Keratinocyte (primary cell): ENCODE measurements around the gene SPDYC. TPM values are rescaled to one million over a fixed set of nuclear protein-coding genes. Genes with fewer than 3 reads are reported as not detected.

Experiments used
- DNase-seq: peaks from one replicate; pipeline ENCODE4 v3.0.0-alpha.2; 2011; ENCODE audit warnings: low read depth, missing footprints, low spot score
- FAIRE-seq: peaks from 2 replicates; lab custom pipeline; 2011; peaks lifted over from hg19 to GRCh38; lab: Jason Lieb, UNC
- H2AFZ ChIP-seq: 2 replicates; pipeline ENCODE4 v1.6.0; 2012; ENCODE audit warnings: low read length, control low read depth, inconsistent platforms; ENCODE audit not compliant: control insufficient read depth
- H3K27ac ChIP-seq: 2 replicates; pipeline ENCODE4 v1.5.1; 2011; ENCODE audit warnings: low read length; ENCODE audit not compliant: control insufficient read depth, insufficient read depth
- H3K27me3 ChIP-seq: 3 replicates; pipeline ENCODE4 v1.6.0; 2011; ENCODE audit warnings: low read length; ENCODE audit not compliant: control insufficient read depth, insufficient read depth; ENCODE audit errors: extremely low read depth
- H3K36me3 ChIP-seq, 2 experiments: 2 replicates in 1 of 2; 3 replicates in 1 of 2; pipeline ENCODE4 v1.5.1; 2011; ENCODE audit warnings: low read length in 2 of 2, mild to moderate bottlenecking in 1 of 2; ENCODE audit not compliant: control insufficient read depth in 2 of 2, insufficient read depth in 2 of 2; ENCODE audit errors: extremely low read depth in 1 of 2
- H3K4me1 ChIP-seq: 3 replicates; pipeline ENCODE4 v1.5.1; 2011; ENCODE audit warnings: low read length; ENCODE audit not compliant: control insufficient read depth, insufficient read depth; ENCODE audit errors: extremely low read depth
- H3K4me2 ChIP-seq: 3 replicates; pipeline ENCODE4 v1.6.0; 2011; ENCODE audit warnings: low read depth, low read length; ENCODE audit not compliant: control insufficient read depth, insufficient read depth; ENCODE audit errors: extremely low read depth
- H3K4me3 ChIP-seq, 3 experiments: fragments of 200-600 bp in 1 of 3; sonication (generic) in 1 of 3; 2 replicates in 2 of 3; 3 replicates in 1 of 3; pipeline ENCODE4 v1.5.1; 2011 to 2016; ENCODE audit warnings: low read length in 3 of 3, mild to moderate bottlenecking in 3 of 3, control low read depth in 2 of 3, inconsistent platforms in 1 of 3, low read depth in 1 of 3, mixed read lengths in 1 of 3, mixed run types in 1 of 3, moderate library complexity in 1 of 3; ENCODE audit not compliant: control insufficient read depth in 2 of 3, insufficient read depth in 2 of 3; ENCODE audit errors: extremely low read depth in 1 of 3
- H3K79me2 ChIP-seq: 2 replicates; pipeline ENCODE4 v1.6.0; 2012; ENCODE audit warnings: low read length; ENCODE audit not compliant: control insufficient read depth, insufficient read depth
- H3K9ac ChIP-seq: 3 replicates; pipeline ENCODE4 v1.6.0; 2011; ENCODE audit warnings: low read length; ENCODE audit not compliant: control insufficient read depth, insufficient read depth; ENCODE audit errors: extremely low read depth
- H3K9me1 ChIP-seq: 3 replicates; pipeline ENCODE4 v1.6.0; 2011; ENCODE audit warnings: low read length; ENCODE audit not compliant: control insufficient read depth, insufficient read depth; ENCODE audit errors: extremely low read depth
- H3K9me3 ChIP-seq: 2 replicates; pipeline ENCODE4 v1.5.1; 2012; ENCODE audit warnings: low read depth, low read length; ENCODE audit not compliant: control insufficient read depth
- H4K20me1 ChIP-seq: 3 replicates; pipeline ENCODE4 v1.6.0; 2011; ENCODE audit warnings: low read length; ENCODE audit not compliant: control insufficient read depth, insufficient read depth; ENCODE audit errors: extremely low read depth
- EZH2 ChIP-seq: IDR thresholded peaks from one replicate; pipeline ENCODE4 v1.6.1; 2012; ENCODE audit warnings: inconsistent platforms, mild to moderate bottlenecking, low read length, moderate library complexity
- dilution Hi-C: fragments of 300-500 bp; cut with MboI; formaldehyde crosslinking; loops from one replicate; pipeline ENCODE4 v1.7.0; 2020; ENCODE audit warnings: low sequenced_read_pairs; ENCODE audit not compliant: extremely low pct_ligation_motif_present
- polyA plus RNA-seq, 5 experiments: library from polyadenylated mRNA; depleted of rRNA in 3 of 5; stranded (reverse) in 3 of 5; stranded (forward) in 1 of 5; unstranded in 1 of 5; fragments of >200 nt; gene quantifications; 1 replicate in 1 of 5; 2 replicates in 3 of 5; 3 replicates in 1 of 5; pipeline versions ENCODE4 v1.2.1 to v1.2.3, GENCODE V29; 2011 to 2012; ENCODE audit warnings: missing spikeins in 2 of 5, low read depth in 1 of 5, low replicate concordance in 1 of 5
- TF ChIP-seq, protein P1 (sequence below), 3 experiments: IDR thresholded peaks in 1 of 3; conservative IDR thresholded peaks in 1 of 3; optimal IDR thresholded peaks in 1 of 3; 2 replicates in 2 of 3; 3 replicates in 1 of 3; pipeline versions ENCODE3 to v1.5.1; 2011; ENCODE audit warnings: low read length in 3 of 3, mild to moderate bottlenecking in 3 of 3, moderate library complexity in 2 of 3, control low read depth in 1 of 3, inconsistent platforms in 1 of 3; ENCODE audit not compliant: insufficient read depth in 2 of 3; ENCODE audit errors: extremely low read depth in 1 of 3

SPDYC gene
- polyA plus RNA-seq, 1 donor (not counting 4 experiments of a cell fraction or from before 2014, with no cell fraction given) = not detected

DNA sequence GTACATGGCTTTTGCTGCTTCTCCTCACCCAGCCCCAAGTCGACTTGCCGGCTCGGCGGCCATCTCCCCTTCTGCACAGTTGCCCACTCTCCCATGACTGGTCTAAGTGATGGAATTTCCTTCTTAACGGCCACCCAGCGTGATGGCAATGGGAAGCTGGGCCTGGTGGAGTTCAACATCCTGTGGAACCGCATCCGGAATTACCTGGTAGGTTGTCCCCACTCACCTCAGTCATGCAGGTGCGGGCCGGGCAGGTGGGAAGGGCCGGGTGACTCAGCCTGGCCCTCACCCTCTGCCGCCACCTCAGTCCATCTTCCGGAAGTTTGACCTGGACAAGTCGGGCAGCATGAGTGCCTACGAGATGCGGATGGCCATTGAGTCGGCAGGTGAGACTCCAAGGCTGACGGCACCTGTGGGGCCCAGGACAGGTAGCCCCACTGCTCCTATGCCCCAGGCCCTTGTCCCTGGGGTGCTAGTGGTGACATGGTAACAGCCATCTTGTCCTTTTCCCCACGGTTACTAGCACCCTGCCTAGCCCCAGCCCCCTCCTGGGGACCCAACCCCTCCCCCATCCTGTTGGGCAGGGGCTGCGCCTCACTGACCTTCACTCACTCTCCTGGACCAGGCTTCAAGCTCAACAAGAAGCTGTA is 39.8 kb downstream of the SPDYC start:
- no peak overlapping the region for H3K4me2 ChIP-seq
- peaks cover 6% of the 10 kb centered on the region for H4K20me1 ChIP-seq
- TF ChIP-seq EZH2 = no peak
- TF ChIP-seq, protein P1, sequence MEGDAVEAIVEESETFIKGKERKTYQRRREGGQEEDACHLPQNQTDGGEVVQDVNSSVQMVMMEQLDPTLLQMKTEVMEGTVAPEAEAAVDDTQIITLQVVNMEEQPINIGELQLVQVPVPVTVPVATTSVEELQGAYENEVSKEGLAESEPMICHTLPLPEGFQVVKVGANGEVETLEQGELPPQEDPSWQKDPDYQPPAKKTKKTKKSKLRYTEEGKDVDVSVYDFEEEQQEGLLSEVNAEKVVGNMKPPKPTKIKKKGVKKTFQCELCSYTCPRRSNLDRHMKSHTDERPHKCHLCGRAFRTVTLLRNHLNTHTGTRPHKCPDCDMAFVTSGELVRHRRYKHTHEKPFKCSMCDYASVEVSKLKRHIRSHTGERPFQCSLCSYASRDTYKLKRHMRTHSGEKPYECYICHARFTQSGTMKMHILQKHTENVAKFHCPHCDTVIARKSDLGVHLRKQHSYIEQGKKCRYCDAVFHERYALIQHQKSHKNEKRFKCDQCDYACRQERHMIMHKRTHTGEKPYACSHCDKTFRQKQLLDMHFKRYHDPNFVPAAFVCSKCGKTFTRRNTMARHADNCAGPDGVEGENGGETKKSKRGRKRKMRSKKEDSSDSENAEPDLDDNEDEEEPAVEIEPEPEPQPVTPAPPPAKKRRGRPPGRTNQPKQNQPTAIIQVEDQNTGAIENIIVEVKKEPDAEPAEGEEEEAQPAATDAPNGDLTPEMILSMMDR (optimal IDR thresholded peaks at IDR 0.05 in 1 of 3, IDR thresholded peaks at IDR 0.05 in 1 of 3, conservative IDR thresholded peaks at IDR 0.05 in 1 of 3; ENCODE audit: extremely low read depth in 1 of 3, insufficient read depth in 2 of 3, low read length in 3 of 3) = no peak
- H3K4me3 ChIP-seq = no peak overlapping the region
- DNase-seq = no peak
- dilution Hi-C loops = no loop called here
- no peaks in the 10 kb centered on the region for H3K27me3 ChIP-seq
- no peaks in the 10 kb centered on the region for H3K9me1 ChIP-seq
- no peak for FAIRE-seq
- no peak overlapping the region for H2AFZ ChIP-seq
- H3K27ac ChIP-seq = no peak overlapping the region
- no peaks in the 10 kb centered on the region for H3K79me2 ChIP-seq
- no peaks in the 10 kb centered on the region for H3K9me3 ChIP-seq
- H3K4me1 ChIP-seq = no peaks in the 10 kb centered on the region
- H3K36me3 ChIP-seq = peaks cover 57 to 59% of the 10 kb centered on the region in 2 experiments
- H3K9ac ChIP-seq = no peak overlapping the region

DNA sequence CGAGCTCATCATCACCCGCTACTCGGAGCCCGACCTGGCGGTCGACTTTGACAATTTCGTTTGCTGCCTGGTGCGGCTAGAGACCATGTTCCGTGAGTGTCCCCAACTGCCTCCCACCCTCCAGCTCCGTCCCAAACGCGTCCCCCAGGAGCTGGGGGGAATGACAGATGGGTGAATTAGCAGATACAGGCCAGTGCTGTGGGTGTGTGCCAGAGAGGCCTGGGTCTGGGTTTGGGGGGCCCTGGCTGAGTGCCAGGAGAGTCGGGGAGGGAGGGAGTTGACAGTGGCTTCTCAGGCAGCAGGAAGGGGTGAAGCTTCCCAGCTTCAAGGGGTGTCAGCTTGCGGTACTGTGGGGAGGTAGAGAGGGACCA is 40.3 kb downstream of the SPDYC start:
- no peak for TF ChIP-seq EZH2
- TF ChIP-seq, protein P1 (optimal IDR thresholded peaks at IDR 0.05 in 1 of 3, IDR thresholded peaks at IDR 0.05 in 1 of 3, conservative IDR thresholded peaks at IDR 0.05 in 1 of 3; ENCODE audit: extremely low read depth in 1 of 3, insufficient read depth in 2 of 3, low read length in 3 of 3) = no peak
- dilution Hi-C loops = no loop called here
- FAIRE-seq = no peak
- H3K36me3 ChIP-seq = peaks cover 52 to 54% of the 10 kb centered on the region in 2 experiments
- H3K9ac ChIP-seq = no peak overlapping the region
- H3K4me1 ChIP-seq = no peaks in the 10 kb centered on the region
- no peaks in the 10 kb centered on the region for H3K79me2 ChIP-seq
- H3K4me2 ChIP-seq = no peak overlapping the region
- no peaks in the 10 kb centered on the region for H3K9me1 ChIP-seq
- no peak for DNase-seq
- peaks cover 2% of the 10 kb centered on the region for H4K20me1 ChIP-seq
- no peaks in the 10 kb centered on the region for H3K9me3 ChIP-seq
- no peaks in the 10 kb centered on the region for H3K27me3 ChIP-seq
- H3K27ac ChIP-seq = no peak overlapping the region
- H2AFZ ChIP-seq = no peak overlapping the region
- no peak overlapping the region for H3K4me3 ChIP-seq
